A549 (cell line): ENCODE measurements around the gene CTTN. TPM values are rescaled to one million over a fixed set of nuclear protein-coding genes. Genes with fewer than 3 reads are reported as not detected.

Experiments
- ATAC-seq, 2 experiments: fragments of 200-7000 bp in 1 of 2; fragments of >200 bp in 1 of 2; cut with Nextera tagmentation in 1 of 2; cut with Tn5 transposase in 1 of 2; 3 replicates each; pipeline versions ENCODE4 v1.8.0 to v1.9.1; 2018 to 2020; ENCODE audit warnings: mild to moderate bottlenecking in 1 of 2, moderate library complexity in 1 of 2
- CTCF ChIA-PET: fragments of 300-600 bp; sonication (Branson Sonifier 250); formaldehyde crosslinking; extraction: SDS; loops from one replicate; lab custom pipeline; 2021; ENCODE audit warnings: antibody characterized with exemption, inconsistent platforms; lab: Yijun Ruan, JAX
- POLR2A ChIA-PET: fragments of 350-600 bp; formaldehyde crosslinking; extraction: SDS; loops from one replicate; lab custom pipeline; 2021; ENCODE audit warnings: antibody characterized with exemption, inconsistent platforms; lab: Yijun Ruan, JAX
- DNase-seq, 2 experiments: peaks; one replicate each; pipeline versions ENCODE4 v3.0.0 to v3.0.0-alpha.2; 2011 to 2016; ENCODE audit warnings: low read depth in 1 of 2, low spot score in 1 of 2
- FAIRE-seq: peaks from 2 replicates; lab custom pipeline; 2011; peaks lifted over from hg19 to GRCh38; lab: Jason Lieb, UNC
- H3K27ac ChIP-seq, 2 experiments: fragments of >200 bp; sonication (Bioruptor Twin); formaldehyde crosslinking; 3 replicates each; pipeline ENCODE4 v1.5.1; 2016 to 2017
- H3K4me1 ChIP-seq: fragments of >200 bp; sonication (Bioruptor Twin); formaldehyde crosslinking; 3 replicates; pipeline ENCODE4 v1.6.1; 2016
- H3K4me2 ChIP-seq: fragments of >200 bp; sonication (Bioruptor Twin); formaldehyde crosslinking; 3 replicates; pipeline ENCODE4 v1.6.1; 2016
- H3K4me3 ChIP-seq: fragments of >200 bp; sonication (Bioruptor Twin); formaldehyde crosslinking; 3 replicates; pipeline ENCODE4 v1.5.1; 2016
- H3K9me3 ChIP-seq: fragments of >200 bp; sonication (Bioruptor Twin); formaldehyde crosslinking; 3 replicates; pipeline ENCODE4 v1.6.1; 2016
- CBX8 ChIP-seq: fragments of 200-600 bp; sonication (generic); IDR thresholded peaks from 2 replicates; pipeline ENCODE4 v1.6.1; 2016
- CEBPB ChIP-seq, 2 experiments: fragments of >200 bp in 1 of 2; sonication (Bioruptor Twin) in 1 of 2; formaldehyde crosslinking in 1 of 2; IDR thresholded peaks; 2 replicates each; pipeline ENCODE4 v1.6.1; 2012 to 2016
- EHMT2 ChIP-seq: fragments of 200-600 bp; sonication (generic); IDR thresholded peaks from 2 replicates; pipeline ENCODE4 v1.6.1; 2016; ENCODE audit warnings: antibody characterized with exemption, low read depth, mild to moderate bottlenecking, moderate library complexity
- HEYL ChIP-seq: fragments of 250-450 bp; sonication (Bioruptor Pico); IDR thresholded peaks from 2 replicates; pipeline ENCODE4 v1.8.0; 2021; ENCODE audit warnings: mild to moderate bottlenecking, moderate library complexity
- HOXA7 ChIP-seq: fragments of 250-450 bp; sonication (Bioruptor Pico); IDR thresholded peaks from 2 replicates; pipeline ENCODE4 v1.5.0; 2020; ENCODE audit warnings: mild to moderate bottlenecking, moderate library complexity
- HOXB5 ChIP-seq: fragments of 250-450 bp; sonication (Bioruptor Pico); IDR thresholded peaks from 2 replicates; pipeline ENCODE4 v1.5.0; 2020; ENCODE audit warnings: mild to moderate bottlenecking, moderate library complexity
- JUN ChIP-seq, 2 experiments: fragments of >200 bp; sonication (Bioruptor Twin); formaldehyde crosslinking; IDR thresholded peaks; 2 replicates in 1 of 2; 3 replicates in 1 of 2; pipeline ENCODE4 v1.6.1; 2016 to 2017
- KDM1A ChIP-seq: fragments of 200-600 bp; sonication (generic); IDR thresholded peaks from 2 replicates; pipeline ENCODE4 v1.6.1; 2016; ENCODE audit warnings: low read depth, mild to moderate bottlenecking
- KDM5A ChIP-seq: fragments of 200-600 bp; sonication (generic); IDR thresholded peaks from 2 replicates; pipeline ENCODE4 v1.6.1; 2016; ENCODE audit warnings: antibody characterized with exemption, mild to moderate bottlenecking
- MAFK ChIP-seq: fragments of 450-650 bp; IDR thresholded peaks from 2 replicates; pipeline ENCODE4 v1.6.1; 2014; ENCODE audit not compliant: partially characterized antibody
- POLR2AphosphoS2 ChIP-seq: conservative IDR thresholded peaks from 2 replicates; pipeline ENCODE4 v1.6.1; 2012; ENCODE audit warnings: low read length, improper control_type of control experiment, inconsistent platforms
- RAD21 ChIP-seq, 2 experiments: fragments of >200 bp in 1 of 2; sonication (Bioruptor Twin) in 1 of 2; formaldehyde crosslinking in 1 of 2; IDR thresholded peaks in 1 of 2; conservative IDR thresholded peaks in 1 of 2; 2 replicates in 1 of 2; 3 replicates in 1 of 2; pipeline ENCODE4 v1.6.1; 2012 to 2018; ENCODE audit warnings: inconsistent platforms in 1 of 2
- RNF2 ChIP-seq: fragments of 200-600 bp; sonication (generic); IDR thresholded peaks from 2 replicates; pipeline ENCODE4 v1.6.1; 2016; ENCODE audit warnings: low read depth, mild to moderate bottlenecking, antibody characterized with exemption, moderate library complexity, borderline replicate concordance
- SMC3 ChIP-seq: fragments of >200 bp; sonication (Bioruptor Twin); formaldehyde crosslinking; IDR thresholded peaks from 3 replicates; pipeline ENCODE4 v1.6.1; 2018; ENCODE audit warnings: inconsistent platforms
- ZC3H11A ChIP-seq: fragments of 450-650 bp; IDR thresholded peaks from 2 replicates; pipeline ENCODE4 v1.6.1; 2014; ENCODE audit warnings: antibody characterized with exemption, mild to moderate bottlenecking
- ZFP36 ChIP-seq: fragments of 450-650 bp; IDR thresholded peaks from 2 replicates; pipeline ENCODE4 v1.6.1; 2014; ENCODE audit warnings: borderline replicate concordance; ENCODE audit not compliant: partially characterized antibody
- ZSCAN20 ChIP-seq: fragments of 250-450 bp; sonication (Bioruptor Pico); IDR thresholded peaks from 2 replicates; pipeline ENCODE4 v1.8.0; 2022; ENCODE audit warnings: mild to moderate bottlenecking, moderate library complexity
- WGBS: methylation state at CpG from one replicate; pipeline ENCODE4 v1.1.6; 2017; ENCODE audit errors: missing lambda C conversion rate; 5-methylcytosine and 5-hydroxymethylcytosine counted together
- polyA plus RNA-seq, 4 experiments: library from polyadenylated mRNA; depleted of rRNA in 3 of 4; stranded (reverse); fragments of >200 nt; fragmentation: RNase III in 1 of 4; extraction: RNeasy Plus Mini Kit Qiagen cat#74134 plus additional on column Dnase treatment in 1 of 4; gene quantifications; 2 replicates in 3 of 4; 3 replicates in 1 of 4; pipeline ENCODE4 v1.2.3, GENCODE V29; 2011 to 2017
- TF ChIP-seq, protein P1 (sequence below): IDR thresholded peaks from 2 replicates; pipeline ENCODE4 v1.6.1; 2012
- TF ChIP-seq, protein P2 (sequence below): fragments of >200 bp; sonication (Bioruptor Twin); formaldehyde crosslinking; IDR thresholded peaks from 3 replicates; pipeline ENCODE4 v1.5.1; 2016
- TF ChIP-seq, protein P3 (sequence below): fragments of 250-450 bp; sonication (Bioruptor Pico); IDR thresholded peaks from 2 replicates; pipeline ENCODE4 v1.5.0; 2020; ENCODE audit warnings: low read depth, mild to moderate bottlenecking, moderate library complexity

Gene CTTN
- polyA plus RNA-seq, 2 of the 4 experiments (the other 2 are of a cell fraction) = 140 to 214 TPM

DNA sequence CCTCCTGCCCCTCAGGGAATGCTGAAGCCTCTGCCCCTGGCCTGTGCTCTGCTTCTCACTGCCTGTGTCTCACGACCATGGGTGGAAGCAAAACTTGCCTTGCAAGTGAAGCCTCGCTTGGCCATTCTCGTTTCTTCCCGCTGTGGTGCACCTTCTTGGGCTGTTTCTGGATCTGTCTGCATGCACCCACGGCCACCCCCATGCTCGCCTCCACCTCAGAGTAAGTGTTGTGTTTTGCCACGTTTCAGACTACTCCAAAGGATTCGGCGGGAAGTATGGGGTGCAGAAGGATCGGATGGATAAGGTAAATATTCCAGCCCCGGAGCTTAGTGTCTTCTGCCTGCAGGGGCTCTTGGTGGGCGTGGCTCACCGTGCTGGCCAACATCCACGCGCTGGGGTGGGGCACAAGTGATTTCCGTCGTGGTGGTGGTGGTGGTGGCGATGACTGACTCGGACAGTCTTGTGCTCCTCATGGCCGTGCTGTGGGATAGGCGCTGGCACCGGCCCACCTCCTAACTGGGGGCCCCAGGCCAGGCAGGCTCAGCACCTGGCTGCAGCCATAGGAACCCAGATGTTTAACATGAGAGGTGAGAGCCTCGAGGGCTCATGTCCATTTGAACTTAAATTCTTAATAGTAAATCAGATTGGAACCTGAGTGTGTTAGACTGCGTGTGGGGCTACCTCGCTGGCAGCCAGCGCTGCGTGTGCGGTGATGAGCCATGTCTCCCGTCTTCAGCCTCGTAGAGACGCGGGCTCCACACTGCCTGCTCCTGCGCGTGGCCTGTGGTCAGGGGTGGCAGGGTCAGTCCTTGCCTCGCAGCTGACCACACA lies 24.6 kb downstream of the CTTN start:
- FAIRE-seq (no peak), ATAC-seq (no peak), DNase-seq (no peak)
- Histone ChIP-seq H3K4me1 (no peaks in the 10 kb centered on the region), H3K4me3 (no peak overlapping the region), H3K27ac (no peak overlapping the region), H3K4me2 (no peak overlapping the region), H3K9me3 (no peaks in the 10 kb centered on the region)
- TF ChIP-seq ZFP36 = no peak
- WGBS = 93% methylated on average over 28 of the region's 35 CpGs
- POLR2A ChIA-PET = no interaction called here
- CTCF ChIA-PET = no interaction called here

DNA sequence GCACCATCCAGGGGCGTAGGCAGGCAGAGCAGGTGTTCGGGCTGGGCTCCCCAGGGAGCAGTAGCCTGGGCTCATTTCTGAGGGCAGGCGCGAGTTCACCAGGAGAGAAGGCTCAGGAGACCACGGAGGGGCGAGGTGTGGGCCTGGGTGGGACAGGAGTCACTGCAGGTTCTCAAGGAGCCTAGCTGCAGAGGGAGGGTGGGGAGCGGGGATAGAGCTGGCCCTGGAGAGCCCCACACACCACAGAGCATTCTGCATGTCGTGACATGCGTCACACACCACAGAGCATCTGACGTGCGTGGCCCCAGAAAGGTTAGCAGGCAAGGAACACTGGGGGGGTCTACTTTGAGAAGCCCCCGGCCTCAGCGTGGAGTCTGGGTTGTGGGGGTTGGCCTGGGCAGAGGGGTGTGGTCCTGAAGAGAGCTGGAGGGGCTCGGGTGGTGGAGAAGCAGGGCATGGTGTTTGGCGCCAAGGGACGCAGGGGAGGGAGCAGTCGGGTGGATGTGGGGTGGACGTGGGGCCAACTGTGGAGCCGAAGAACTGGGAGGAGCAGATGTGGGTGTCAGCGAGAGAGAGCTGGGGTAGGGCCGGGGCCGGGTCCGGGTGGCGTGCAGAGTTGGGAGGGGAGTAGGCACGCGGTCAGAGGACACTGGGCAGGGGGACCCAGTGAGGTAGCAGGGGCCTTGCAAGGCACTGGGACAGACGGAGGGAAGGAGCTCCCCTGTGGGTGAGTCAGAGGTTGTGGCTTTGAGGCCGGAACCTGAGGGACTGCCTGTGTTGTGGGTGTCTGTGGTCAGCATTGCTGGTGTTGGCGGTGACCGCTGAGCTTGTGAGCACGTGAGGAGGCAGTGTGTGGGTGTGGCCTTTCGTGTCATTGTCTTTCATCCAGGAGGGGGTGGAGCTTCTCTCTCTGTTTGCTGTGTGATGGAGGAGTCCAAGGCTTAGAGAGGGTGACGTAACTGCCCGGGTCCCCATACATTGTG lies 25.5 kb downstream of the CTTN start:
- Histone ChIP-seq H3K4me1 (no peaks in the 10 kb centered on the region), H3K4me3 (no peak overlapping the region), H3K9me3 (no peaks in the 10 kb centered on the region), H3K4me2 (no peak overlapping the region), H3K27ac (no peak overlapping the region)
- TF ChIP-seq KDM5A (no peak), EHMT2 (no peak), ZSCAN20 (no peak), SMC3 (no peak), MAFK (no peak), RNF2 (no peak), ZC3H11A (no peak), HOXA7 (no peak), JUN (IDR thresholded peaks at IDR 0.05) (no peak), HOXB5 (no peak), CBX8 (no peak), KDM1A (no peak), CEBPB (IDR thresholded peaks at IDR 0.05) (no peak), RAD21 (conservative IDR thresholded peaks at IDR 0.05 in 1 of 2, IDR thresholded peaks at IDR 0.05 in 1 of 2) (no peak), HEYL (no peak), POLR2AphosphoS2 (no peak)
- TF ChIP-seq, protein P1, sequence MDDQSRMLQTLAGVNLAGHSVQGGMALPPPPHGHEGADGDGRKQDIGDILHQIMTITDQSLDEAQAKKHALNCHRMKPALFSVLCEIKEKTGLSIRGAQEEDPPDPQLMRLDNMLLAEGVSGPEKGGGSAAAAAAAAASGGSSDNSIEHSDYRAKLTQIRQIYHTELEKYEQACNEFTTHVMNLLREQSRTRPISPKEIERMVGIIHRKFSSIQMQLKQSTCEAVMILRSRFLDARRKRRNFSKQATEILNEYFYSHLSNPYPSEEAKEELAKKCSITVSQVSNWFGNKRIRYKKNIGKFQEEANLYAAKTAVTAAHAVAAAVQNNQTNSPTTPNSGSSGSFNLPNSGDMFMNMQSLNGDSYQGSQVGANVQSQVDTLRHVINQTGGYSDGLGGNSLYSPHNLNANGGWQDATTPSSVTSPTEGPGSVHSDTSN = no peak
- TF ChIP-seq, protein P2, sequence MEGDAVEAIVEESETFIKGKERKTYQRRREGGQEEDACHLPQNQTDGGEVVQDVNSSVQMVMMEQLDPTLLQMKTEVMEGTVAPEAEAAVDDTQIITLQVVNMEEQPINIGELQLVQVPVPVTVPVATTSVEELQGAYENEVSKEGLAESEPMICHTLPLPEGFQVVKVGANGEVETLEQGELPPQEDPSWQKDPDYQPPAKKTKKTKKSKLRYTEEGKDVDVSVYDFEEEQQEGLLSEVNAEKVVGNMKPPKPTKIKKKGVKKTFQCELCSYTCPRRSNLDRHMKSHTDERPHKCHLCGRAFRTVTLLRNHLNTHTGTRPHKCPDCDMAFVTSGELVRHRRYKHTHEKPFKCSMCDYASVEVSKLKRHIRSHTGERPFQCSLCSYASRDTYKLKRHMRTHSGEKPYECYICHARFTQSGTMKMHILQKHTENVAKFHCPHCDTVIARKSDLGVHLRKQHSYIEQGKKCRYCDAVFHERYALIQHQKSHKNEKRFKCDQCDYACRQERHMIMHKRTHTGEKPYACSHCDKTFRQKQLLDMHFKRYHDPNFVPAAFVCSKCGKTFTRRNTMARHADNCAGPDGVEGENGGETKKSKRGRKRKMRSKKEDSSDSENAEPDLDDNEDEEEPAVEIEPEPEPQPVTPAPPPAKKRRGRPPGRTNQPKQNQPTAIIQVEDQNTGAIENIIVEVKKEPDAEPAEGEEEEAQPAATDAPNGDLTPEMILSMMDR = no peak
- TF ChIP-seq, protein P3, sequence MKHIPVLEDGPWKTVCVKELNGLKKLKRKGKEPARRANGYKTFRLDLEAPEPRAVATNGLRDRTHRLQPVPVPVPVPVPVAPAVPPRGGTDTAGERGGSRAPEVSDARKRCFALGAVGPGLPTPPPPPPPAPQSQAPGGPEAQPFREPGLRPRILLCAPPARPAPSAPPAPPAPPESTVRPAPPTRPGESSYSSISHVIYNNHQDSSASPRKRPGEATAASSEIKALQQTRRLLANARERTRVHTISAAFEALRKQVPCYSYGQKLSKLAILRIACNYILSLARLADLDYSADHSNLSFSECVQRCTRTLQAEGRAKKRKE = no peak
- CTCF ChIA-PET = interaction anchor here (0.9 kb wide), 1 partner anchor 9 kb away, joined by 3 read pairs; no protein-coding TSS in a partner anchor
- peak in 1 of 2 experiments; percentile 20 for DNase-seq
- peak in 1 of 2 experiments; percentile 15; a peak in 1 of 6 replicates for ATAC-seq
- POLR2A ChIA-PET = interaction anchor here (0.5 kb wide), 1 partner anchor 714 kb away, joined by 7 read pairs; no protein-coding TSS in a partner anchor
- WGBS = 93% methylated on average over 29 of the region's 34 CpGs
- FAIRE-seq = no peak
